ENCODE results near the gene UBE2H.

- TF ChIP-seq POLR2AphosphoS5 (IDR thresholded peaks at IDR 0.05; ENCODE audit: borderline replicate concordance, low read depth, low read length): no peak
- TF ChIP-seq FOXP2 (optimal IDR thresholded peaks at IDR 0.05; ENCODE audit: control extremely low read depth, extremely low read length, insufficient read depth): no peak
- no peak for TF ChIP-seq EZH2 (IDR thresholded peaks at IDR 0.05)
Observed at GRCh38 chr7:129970816-129971215, 18.1 kb upstream of the UBE2H start.
